GM19239 (cell line): ENCODE results near the gene CASZ1.

Source experiments
- DNase-seq: peaks from one replicate; pipeline ENCODE4 v3.0.0; 2011; ENCODE audit warnings: low spot score; ENCODE audit not compliant: insufficient read length
- FAIRE-seq: peaks from 2 replicates; lab custom pipeline; 2011; peaks lifted over from hg19 to GRCh38; lab: Jason Lieb, UNC

CASZ1 gene

DNA sequence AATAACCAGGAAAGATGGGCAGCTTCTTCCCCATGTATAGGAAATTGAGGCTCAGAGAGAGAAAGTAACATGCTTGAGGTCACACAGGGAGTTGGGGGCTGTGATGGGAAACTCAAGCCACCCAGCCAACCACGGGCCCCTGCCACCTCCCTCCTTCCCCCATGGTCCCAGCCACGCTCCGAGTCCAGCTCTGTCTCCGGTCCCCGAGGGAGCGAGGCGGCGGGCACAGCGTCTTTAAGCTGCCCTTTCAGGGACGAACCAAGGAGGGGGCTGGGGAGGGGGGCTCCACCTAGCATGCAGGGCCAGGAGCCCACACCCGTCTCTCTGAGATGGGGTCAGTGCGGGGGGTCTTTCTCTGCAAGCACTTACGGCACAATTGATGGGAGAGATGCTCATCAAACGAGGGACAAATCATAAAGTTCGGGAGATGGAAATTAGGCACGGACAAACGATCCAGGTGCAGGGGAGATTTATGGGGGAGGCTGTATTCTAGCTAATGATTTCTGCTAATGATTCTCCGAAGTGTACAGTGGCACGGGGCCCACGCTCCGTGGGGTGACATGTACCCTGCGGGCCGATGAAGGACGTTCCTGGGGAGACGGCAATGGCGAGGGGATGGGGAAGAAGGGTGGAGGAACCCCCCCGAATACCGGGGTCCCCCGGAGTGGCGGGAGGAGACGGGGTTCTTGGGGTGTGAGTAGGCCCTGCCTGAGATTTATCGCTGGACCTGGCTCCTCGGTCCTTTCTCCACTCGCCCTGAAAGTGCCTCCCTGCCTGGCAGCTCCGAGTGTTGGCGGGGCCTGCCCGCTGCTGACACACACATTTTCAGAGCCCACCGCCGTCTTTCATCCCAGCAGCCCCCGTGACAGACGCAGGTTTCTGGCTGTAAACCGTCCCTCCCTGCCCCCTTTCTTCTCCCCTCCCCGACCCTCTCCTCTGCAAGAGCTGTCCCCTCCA, 31.2 kb upstream of the CASZ1 start:
- DNase-seq (no peak), FAIRE-seq (no peak)

DNA sequence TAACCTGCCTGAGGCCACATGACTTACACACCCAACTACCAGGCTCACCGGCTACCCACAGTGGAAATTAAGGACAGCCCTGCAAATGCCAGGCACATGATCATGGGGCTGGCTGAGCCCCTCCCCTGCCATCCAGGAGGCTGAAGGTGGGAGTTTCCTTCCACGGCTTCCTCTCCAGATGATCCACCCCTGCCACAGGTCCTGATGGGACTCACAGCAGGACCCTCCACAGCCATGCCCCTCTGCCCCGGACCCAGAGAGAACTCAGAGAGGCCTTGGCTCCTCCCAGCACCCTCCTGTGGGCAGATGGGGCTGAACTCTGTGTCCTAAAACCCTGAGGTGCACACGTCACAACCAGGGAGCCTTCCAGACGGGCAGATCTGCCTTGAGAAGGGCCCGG, 29.1 kb upstream of the CASZ1 start:
- DNase-seq (no peak), FAIRE-seq (no peak)

DNA sequence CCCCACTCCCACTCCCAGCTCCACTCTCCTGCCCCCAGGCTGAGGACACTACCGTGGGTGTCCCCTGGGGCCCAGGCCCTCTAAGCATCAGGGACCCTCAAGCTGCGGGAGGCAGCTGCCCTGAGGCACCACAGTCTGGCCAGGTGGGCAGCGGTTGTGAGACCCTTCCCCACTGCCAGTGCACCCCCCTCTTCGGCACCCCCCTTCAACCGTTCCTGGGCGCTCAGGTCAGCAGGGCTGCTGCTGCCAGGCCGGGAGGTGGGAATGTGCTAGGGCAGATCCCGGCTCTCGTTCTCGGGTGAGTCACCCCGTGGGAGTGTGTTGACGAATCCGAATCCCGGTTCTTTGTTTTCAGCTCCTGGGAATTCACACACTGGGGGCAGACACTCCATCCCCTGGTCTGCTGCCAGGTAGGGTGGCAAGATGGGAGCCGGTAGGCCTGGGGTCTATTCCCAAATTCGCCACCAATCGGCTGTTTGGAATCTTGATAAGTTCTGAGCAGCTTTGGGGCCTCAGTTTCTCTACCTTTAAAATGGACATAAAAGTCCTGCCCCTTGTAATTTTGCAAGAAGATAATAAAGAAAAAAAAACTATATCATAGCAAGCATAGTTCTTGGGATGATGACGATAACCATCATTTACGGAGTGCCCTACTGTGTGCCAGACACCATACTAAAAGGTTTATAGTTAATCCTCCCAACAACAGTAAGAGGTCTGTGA, 28.5 kb upstream of the CASZ1 start:
- FAIRE-seq (no peak), DNase-seq (no peak)

DNA sequence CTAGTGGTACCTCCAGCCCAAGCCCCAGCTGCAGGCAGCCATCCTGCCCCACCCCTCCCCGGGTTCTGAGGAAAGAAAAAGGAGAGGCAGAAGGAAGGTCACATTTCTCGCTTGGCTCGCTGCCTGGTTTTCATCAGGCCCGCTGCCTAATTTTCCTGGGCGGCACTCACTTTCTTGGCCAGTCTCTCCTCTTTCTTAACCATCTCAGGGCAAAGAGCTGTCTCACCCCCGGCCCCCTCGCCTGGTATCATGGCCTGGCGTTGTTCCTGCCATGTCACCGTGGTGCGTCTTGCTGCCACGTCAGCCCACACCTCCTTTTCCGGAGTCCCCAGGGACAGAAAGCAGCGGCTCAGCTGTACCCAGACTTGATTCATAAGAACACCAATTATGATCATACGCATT, 26.6 kb upstream of the CASZ1 start:
- DNase-seq: no peak
- no peak for FAIRE-seq

DNA sequence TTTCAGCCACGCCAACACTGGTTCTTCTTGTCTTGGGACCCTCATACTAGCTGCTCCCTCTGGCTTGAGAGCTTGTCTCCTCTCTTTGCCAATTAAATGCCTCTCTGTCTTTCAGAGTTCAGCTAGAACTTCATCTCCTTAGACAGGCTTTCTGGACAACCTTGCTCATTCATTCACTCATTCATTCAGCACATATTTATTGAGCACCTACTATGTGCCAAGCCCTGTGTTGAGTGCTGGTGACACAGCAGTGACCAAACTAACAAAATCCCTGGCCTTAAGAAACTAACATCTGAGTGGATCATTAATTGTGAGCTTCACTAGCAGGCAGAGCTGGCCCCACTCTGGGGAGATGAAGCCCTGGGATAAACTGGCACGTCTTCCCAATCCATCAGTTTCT, 24.9 kb upstream of the CASZ1 start:
- FAIRE-seq (no peak), DNase-seq (no peak)

DNA sequence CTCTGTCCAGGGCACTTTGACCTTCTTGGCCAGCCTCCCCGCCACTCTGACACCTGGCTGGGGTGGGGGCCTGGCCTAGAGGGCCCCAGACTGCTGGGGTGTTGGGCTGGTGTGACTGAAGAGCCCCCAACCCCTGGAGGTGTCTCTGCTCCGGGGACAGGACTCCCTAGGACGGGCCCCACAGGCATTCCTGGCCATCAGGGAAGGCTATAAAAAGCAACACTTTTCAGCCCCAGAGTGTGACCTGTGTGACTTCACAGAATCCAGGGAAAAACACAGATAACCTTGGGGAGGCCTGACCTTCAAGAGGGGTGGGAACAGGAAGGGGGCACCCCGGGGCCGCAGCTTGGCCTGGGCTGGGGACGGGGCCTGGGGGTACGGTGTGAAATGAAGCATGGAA, 24.0 kb upstream of the CASZ1 start:
- FAIRE-seq (no peak), DNase-seq (no peak)

DNA sequence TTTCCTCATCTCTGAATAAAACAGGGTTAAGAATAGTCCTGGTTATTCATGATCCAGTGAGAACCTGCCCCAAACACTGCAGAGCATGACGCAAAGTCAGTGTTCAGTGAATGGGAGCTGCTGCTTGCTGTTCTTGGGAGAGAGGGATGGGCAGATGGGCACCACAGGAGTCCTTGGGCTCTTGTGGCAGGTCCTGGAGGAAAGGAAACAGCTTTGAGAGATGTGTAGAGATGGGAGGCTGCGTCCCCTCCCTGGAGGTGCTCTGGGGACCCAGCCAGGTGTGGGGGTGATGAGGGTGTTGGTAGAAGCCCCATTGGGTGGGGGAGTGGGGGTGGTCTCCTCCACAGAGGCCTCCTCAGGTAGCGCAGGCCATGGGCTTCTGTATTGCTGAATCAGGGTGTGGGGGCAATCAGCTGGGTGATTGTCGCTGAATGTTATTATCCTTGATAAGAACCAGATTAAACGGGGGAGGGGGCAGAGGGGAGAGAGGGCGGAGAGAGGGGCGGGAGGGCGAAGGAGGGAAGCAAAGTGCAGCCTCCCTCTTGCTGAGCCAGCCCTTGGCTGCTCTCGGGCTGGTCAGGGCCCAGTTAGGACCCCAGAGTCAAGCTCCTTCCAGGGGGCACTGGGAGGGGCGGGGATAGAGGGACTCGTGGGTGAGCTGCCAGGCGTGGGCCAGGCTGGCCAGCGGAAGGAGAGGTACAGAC, 22.9 kb upstream of the CASZ1 start:
- DNase-seq (no peak), FAIRE-seq (no peak)

DNA sequence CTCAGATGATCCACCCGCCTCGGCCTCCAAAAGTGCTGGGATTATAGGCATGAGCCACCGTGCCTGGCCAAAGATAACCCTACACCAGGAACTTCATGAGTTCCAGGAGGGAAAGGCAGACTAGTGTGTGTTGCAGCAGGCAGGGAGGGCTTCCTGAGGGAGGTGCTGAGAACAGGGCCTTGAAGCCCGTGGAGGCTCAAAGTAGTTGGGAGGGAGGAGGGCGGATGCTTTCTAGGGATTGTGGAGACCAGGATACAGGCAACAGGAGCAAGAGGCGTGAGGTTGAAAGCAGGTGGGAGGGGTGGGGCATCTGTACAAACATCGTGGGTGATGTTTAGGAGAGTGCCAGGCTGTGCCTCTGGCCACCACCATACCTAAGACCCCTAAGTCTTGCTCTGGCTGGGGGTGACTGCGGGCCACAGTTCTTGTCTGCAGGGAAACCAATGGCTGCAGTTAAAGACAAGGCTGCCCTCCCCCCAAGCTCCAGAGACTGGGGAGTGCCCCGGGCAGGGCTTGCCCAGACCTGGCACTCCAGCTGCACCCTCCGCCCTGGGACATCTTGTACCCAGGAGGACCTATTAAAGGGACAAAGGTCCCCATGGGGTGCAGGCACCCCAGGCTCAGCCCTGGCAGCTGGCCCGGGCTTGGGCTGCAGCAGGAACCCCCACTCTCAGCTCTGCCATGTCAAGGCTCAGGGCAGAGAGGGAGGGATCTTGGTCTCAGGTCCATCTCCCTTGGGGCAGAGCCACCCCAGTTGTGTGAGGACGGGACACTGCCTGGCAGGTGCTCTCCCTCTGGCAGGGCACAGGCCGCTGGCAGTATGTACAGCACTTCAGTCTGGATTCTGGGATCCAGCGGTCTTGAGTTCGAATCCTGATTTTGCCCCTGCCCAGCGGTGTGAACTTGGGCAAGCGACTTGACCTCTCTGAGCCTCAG, 22.1 kb upstream of the CASZ1 start:
- no peak for FAIRE-seq
- DNase-seq: no peak

DNA sequence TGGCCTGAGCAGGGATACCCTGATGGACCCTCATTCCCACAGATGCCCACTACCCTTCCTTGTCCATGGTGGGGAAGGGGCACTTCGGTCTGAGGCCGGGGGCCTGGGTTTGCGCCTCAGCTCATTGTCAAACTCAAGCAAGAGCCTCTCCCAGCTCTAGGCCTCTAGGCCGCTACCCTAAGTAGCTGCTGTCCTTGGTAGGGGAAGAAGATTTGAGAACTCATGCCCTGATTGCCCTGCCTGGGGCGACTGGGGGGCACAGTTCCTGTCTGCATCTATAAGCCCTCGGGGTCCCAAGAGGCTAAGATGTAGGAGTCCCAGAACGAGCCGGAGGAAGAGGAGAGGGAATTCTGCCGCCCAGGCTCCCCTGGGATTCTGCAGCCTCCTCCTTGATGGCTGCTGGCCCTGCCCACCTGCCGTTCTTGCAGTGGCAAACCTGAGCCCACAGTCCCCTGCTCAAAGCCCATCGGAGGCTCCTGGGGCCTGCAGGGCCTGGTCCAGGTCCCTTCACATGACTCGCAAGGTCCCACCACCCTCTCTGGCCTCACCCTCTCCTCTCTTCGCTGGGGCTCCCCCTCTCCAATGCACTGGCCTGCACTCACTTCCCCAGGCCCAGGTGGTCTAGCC, 20.4 kb upstream of the CASZ1 start:
- no peak for DNase-seq
- no peak for FAIRE-seq

DNA sequence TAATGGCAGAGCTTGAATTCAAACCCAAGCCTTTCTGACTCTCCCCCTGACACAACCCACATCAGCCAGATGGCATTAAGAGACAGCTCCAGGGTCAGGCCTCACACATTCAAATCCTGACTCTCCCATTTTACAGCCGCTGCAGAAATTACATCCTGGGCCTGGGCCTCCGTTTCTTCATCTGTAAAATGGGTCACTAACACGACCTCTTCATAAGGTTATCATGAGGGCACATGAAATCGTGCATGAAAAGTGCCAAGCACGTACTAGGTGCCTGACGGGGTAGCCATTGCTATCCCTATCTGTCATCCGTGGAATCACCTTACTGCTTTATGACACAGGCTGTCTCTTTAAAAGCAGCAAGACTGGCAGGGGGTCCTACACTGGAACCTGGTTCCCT, 19.8 kb upstream of the CASZ1 start:
- DNase-seq (no peak), FAIRE-seq (no peak)

DNA sequence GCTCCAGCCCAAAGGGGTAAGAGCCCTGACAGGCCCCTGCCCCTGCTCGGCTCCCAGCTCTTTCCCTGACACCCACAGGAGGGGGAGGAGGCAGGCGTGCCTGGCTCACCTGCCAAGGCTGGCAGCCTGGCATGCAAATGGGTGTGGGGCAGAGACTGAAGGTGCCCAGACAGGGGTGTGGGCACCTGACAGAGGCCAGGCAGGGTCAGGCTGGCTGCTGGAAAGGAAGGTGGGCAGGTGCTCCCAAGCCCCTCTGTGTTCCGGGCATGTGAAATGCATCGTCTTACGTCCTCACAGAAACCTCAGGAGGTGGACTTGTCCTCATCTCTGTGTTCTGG, 19.4 kb upstream of the CASZ1 start:
- FAIRE-seq (no peak), DNase-seq (no peak)

DNA sequence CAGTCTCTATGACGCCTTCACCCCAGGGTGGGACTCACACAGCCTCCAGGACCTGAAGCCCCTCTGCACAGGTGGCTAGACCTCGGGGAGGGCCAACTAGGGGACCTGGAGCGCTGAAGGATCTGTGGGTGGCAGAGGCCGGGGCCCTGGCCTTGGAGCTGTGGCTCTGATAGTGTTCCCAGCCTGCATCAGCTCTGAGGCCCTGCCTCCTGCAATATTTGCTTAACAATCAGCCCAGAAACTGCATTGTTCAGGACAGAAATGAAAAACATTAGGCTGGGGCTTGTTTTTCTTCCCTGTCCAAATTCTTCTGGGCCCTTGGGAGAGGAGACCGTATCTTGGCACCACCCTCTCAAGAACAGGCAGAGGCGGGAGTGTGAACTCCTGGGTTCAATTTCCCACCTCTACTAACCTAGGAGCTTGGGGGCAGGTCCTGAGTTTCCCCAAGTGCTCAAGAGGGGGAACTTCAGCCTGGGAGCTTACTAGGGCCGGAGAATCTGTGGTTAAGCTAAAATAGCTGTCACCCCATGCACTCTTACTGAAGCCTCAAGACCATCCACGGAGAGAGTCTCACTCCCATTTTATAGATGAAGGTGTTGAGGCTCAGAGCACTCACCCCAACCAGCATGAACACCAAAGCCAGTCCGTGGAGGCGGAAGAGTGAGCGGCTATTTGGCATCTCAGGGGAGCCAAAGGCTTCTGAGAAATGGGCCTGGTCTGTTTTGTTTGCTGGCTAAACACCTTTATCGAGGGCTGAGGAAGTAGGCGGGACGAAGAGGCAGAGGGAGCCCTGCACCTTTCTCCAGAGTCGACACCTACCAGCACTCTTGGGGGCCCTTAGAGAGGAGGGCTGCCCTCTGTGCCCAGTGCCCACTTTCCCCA, 18.8 kb upstream of the CASZ1 start:
- DNase-seq (no peak), FAIRE-seq (no peak)

DNA sequence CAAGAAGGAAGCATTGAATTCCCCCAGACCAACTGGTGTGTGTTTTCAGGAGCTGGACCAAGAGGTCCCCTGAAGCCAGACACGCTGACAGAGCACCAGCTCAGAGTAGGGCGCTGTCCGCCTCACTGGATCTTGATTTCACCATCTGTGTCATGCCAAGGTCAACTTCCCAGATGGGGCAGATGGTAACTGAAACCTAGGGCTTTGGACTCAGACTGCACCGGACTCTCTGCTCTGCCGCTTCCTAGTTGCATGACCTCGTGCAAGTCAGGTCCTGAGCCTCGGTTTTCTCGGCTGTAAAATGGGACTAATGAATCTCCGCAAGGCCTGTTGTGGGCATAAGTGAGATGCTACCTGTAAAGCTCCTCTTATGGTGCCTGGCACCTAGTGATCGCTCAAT, 17.9 kb upstream of the CASZ1 start:
- no peak for FAIRE-seq
- no peak for DNase-seq

DNA sequence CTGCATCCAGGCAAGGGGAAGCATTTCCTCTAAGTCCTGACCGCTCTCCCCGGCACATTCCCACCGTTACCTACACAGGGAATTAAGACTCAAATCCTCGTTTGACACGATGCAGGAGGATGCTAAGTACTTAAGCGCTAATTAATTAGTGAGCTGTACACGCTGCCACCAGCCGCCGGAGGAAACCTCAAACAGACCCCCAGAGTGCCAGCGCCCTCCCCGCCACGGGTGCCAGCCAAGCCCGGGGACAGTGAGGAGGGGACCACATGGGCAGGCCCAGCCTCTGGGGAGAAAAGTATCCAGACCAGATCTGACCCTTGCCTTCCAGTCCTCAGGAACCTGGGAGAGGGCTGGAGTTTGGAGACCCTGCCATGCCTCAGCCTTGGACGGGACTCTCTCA, 17.4 kb upstream of the CASZ1 start:
- FAIRE-seq (no peak), DNase-seq (no peak)

DNA sequence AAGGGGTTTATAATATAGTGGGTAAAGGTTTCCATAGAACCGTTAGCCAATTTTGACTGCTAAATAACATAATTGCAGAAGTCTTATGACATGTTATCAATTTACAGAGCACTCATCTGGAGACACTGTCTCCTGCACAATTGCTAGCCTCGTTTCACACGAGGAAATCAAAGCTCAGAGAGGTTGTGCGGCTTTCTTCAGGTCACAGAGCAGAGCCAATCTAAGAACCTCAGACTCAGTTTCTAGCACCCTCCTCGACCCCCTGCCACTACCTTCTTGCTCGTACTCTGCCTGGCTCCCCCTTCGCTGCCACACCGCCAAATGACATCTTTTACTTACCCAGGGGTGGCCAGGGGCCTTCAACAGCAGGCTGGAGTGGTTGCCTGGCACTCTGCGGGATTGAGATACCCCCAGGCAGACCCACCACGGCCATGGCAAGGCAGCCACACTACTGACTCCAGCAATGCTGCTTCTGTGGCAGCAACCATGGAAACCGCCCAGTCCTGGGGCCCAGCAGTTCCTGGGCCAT, 16.0 kb upstream of the CASZ1 start:
- DNase-seq (no peak), FAIRE-seq (no peak)

DNA sequence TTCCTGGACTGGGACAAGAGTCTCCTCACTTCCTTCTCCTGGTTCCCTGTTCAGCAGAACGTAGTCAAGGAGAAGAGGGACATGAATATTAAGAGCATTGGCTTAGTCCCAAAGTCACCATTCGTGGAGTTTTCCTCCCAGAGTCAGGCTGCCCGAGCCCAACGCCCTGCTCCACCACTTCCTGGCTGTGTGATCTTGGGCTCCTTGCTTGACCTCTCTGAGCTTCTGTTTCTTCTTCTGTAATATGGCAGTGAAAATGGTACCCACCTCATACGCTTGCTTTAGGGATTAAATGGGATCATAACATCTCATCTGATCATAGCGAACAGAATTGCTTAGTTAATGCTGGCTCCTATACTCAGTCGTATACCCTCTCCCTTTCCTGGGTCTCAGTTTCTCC, 12.0 kb upstream of the CASZ1 start:
- FAIRE-seq: no peak

DNA sequence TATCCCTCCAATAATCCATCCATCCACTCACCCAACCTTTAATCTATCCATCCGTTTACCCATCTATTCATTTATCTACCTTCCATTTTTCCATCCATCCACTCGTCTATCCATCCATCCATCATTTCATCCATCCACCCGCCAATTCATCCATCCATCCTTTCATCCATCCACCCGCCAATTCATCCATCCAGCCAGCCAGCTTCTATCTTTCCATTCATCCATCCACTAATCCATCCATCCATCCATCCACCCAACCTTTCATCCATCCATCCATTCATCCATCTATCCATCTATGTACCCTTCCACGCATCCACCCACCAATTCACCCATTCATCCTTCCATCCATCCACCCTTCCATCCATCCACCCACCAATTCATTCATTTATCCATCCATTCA, 10.5 kb upstream of the CASZ1 start:
- DNase-seq: no peak
- no peak for FAIRE-seq

More for the DNA sequence above, 12.0 kb upstream of the CASZ1 start:
- DNase-seq: no peak
